ENCODE data around the gene FAM3D.
"Not testable (repeated sequence)": the region's sequence is repeated elsewhere in the genome, so short reads cannot be mapped to it uniquely, and the experiment has no call there.

Gene FAM3D

DNA sequence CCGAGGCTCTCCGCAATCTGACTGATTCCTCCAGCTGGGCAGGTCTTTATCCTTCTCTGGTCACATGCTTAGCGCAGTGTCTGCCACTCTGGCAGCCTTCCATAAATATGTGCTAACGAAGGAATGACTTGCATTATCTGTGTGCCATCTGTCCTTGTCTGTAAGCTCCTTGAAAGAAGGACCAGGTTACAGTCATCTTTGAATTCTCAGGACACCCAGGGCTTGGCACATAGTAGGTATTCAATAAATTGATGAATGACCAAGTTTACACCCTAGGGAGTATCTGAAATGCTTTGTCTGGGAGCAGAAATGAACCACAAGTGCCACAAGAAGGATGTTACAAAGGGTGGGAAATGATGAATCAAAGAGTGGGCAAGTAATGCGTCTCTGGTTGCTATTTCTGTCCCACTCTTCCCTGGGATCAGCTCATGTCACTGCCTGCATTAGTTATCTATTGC, 16.5 kb upstream of the FAM3D start:
- DNase-seq: no peak

DNA sequence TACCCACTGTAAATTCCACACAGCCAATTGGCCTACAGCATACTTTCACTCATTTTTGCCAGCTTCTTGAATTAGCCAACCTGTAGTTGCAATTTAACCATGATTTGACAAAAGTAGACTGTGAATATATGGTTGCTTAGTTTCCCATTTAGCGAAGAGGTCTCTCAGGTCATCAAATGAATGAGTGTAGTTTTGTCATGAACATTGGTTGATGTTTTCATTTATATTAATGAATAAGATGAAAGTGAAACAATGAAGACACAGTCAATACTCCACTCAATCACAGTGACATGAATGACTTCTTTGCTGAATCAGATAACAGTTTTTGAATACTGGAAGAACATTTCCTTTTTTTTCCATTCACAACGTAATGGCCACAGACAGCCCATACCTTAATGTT, 15.3 kb upstream of the FAM3D start:
- no peak for DNase-seq

- no peak for DNase-seq
These were observed 14.4 kb upstream of the FAM3D start for GRCh38 chr3:58680879-58681525.

DNA sequence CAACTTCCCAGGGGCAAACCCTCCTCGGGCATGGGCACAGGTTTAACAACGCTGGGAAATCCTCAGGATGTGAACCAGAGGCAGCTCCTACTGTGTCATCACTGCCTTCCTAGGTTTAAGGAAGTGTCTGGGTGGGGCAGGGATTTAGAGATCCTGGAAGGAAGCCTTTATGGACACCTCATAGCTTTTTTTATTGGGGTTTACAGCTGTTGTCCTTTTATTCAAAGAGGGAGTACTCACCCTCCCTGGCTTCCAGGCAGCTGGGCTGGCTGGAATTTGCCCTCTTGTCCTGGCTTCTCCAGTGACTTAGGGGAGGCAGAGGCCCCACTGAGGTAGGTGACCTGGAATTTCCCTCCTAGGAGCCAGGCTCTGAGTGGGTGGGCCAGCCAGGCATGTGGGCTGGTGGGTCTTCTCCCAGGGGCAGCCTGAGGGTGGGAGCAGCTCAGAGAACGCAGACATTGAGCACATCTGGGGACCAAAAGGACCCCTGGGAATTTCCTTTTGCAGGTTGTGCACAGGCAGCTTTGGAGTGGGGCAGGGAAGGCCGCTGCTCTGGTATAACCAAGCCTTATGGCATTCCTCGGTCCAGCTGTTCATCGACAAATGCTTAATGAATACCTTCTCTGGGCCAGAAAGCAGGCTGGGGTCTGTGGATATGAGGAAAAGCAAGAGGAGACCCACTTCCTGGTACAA, 13.5 kb upstream of the FAM3D start:
- DNase-seq: no peak

GRCh38 chr3:58679446-58679845, 12.9 kb upstream of the FAM3D start:
- DNase-seq: no peak

DNA sequence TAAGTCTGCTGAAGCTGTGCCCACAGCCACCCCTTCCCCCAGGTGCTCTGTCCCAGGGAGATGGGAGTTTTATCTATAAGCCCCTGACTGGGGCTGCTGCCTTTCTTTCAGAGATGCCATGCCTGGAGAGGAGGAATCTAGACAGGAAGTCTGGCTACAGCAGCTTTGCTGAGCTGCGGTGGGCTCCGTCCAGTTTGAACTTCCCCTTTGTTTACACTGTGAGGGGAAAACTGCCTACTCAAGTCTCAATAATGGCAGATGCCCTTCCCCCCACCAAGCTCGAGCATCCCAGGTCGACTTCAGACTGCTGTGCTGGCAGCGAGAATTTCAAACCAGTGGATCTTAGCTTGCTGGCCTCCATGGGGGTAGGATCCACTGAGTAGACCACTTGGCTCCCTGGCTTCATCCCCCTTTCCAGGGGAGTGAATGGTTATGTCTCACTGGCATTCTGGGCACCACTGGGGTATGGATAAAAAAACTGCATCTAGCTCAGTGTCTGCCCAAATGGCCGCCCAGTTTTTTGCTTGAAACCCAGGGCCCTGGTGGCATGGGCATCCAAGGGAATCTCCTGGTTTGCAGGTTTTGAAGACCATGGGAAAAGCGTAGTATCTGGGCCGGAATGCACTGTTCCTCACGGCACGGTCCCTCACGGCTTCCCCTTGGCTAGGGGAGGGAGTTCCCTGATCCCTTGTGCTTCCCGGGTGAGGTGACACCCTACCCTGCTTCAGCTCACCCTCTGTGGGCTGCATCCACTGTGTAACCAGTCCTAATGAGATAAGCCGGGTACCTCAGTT, 11.8 kb upstream of the FAM3D start:
- DNase-seq: not testable (repeated sequence)

DNA sequence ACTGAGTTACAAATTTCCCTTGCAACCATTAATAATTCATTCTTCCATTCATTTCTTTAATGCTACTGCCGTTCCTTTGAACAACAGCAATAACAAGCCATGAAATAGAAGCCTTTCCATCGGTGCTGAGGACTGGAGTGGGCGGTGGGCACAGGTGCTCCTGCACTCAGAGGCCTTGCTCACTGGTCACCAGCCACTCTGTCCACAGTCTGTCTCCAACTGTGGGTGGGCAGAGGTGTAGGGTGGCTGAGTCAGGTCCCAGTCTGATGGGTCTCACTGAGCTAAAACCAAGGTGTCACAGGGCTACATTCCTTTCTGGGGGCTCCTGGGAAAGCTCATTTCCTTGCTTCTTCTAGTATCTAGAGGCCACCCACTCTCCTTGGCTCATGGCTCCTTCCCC, 6.3 kb upstream of the FAM3D start:
- DNase-seq: no peak

- no peak for DNase-seq
These were observed 5.9 kb upstream of the FAM3D start for GRCh38 chr3:58672451-58672850.

DNA sequence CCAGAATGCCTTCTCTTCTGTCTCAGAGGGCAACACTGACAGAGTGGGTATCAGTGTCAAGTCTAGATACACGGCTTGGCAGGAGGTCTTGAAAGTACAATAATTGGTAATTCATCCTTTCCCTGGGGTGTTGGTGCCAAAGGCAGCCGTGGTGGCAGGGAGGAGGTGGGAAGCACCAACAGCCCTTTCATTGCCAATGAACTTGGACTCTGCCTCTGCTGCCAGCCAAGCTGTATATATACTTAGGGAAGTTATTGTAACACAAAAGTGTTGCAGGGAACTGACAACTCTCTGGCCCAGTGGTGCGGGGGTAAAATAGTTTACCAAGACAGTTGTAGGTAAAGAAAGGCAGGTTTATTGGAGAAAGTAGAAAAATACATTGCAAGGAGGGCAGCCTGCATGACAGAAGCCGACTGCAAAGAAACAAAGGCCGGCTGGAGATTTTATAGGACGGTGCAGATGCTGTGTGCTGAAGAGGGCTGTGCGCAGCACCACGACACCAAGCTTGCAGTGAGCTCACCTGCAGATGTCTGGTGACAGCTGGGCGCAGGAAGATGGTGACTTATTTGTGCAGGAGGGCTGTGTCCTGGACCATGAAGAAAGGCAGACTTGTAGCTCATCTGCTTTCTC, 4.0 kb upstream of the FAM3D start:
- DNase-seq: no peak

GRCh38 chr3:58668247-58668646, 1.7 kb upstream of the FAM3D start:
- DNase-seq: no peak

DNA sequence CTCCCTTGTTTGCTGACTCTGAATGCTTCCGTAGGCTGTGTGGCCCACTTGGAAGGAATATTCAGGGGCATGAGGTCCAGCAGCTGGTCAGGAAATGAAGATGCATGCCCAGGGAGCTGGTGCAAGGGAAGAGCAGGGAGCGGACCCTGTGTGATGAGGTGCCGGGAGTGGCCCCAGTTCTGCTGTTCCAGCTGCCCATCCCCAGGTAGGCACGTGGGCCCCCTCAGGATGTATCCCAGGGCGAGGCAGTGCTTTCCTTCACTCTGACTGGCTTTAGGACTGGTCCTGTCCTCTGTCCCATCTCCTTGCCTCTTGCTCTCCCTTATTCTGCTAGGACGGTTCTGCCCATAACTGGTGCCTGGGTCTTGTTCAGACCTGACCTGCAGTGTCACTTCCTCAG, 1.1 kb upstream of the FAM3D start:
- DNase-seq: no peak

GRCh38 chr3:58667229-58667628, 655 bp upstream of the FAM3D start:
- no peak for DNase-seq

GRCh38 chr3:58665405-58665804, 1.2 kb downstream of the FAM3D start:
- no peak for DNase-seq

GRCh38 chr3:58664611-58665010, 2.0 kb downstream of the FAM3D start:
- no peak for DNase-seq

GRCh38 chr3:58661836-58662420, 4.6 kb downstream of the FAM3D start:
- no peak for DNase-seq

DNA sequence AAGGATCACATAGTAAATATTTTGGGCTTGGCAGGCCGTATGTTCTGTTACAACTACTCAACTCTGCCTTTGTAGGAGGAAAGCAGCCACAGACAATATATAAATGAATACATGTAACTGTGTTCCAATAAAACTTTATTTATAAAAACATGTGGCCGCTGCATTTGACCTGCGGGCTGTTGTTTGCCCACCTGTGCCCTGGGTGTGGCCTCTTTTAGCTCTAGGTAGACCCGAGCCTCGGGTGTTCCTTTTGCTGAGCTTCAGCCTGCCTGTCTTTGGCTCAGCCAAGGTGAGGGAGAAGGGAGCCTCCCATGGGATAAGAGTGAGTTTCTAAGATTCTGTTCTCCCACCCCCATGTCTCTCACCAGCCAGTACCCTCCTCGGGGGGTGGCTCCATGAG, 5.6 kb downstream of the FAM3D start:
- DNase-seq: no peak

- DNase-seq: no peak
These were observed 7.4 kb downstream of the FAM3D start for GRCh38 chr3:58659051-58659675.

GRCh38 chr3:58658508-58658907, 8.1 kb downstream of the FAM3D start:
- no peak for DNase-seq

DNA sequence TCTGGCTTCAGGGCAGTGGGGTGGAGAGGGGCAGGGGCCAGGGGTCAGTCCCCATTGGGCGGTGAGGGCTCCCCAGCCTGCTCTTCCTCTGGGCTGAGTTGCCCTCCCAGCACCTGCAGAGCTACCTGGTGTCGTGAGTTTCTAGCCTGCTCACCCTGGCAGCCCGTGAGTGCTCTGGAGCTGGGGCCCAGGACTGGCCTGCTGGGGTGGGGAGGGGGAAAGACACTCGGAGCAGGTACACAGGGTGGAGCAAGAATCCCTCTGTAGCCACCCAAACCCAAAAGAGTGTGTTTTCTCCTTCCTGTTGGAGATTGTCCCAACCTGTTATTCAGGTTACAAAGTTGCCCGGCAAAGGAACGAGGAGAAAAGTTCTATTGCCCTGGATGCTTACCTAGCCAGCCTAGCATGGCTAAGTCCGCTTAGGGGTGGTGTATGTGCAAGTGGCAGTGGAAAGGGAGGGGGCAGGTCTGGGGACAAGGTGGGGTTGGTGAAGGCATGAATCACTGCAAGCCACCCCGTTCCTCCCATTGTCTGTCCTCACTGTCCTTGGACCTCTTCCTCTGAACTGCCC, 8.9 kb downstream of the FAM3D start:
- DNase-seq: no peak

- no peak for DNase-seq
These were observed 9.5 kb downstream of the FAM3D start for GRCh38 chr3:58657036-58657520.

GRCh38 chr3:58656631-58657030, 9.9 kb downstream of the FAM3D start:
- DNase-seq: no peak

GRCh38 chr3:58654466-58654865, 12.1 kb downstream of the FAM3D start:
- no peak for DNase-seq

Data from NCI-H2029 (cell line).